ENCODE data around the gene FAM241B. TPM values are rescaled to one million over a fixed set of nuclear protein-coding genes. Genes with fewer than 3 reads are reported as not detected.

The FAM241B gene
- total RNA-seq, 1 donor, result not detected

GRCh38 chr10:69636626-69637605 lies 6.9 kb downstream of the FAM241B start:
- no peak overlapping the region for H3K4me3 ChIP-seq (ENCODE audit: low read depth, low read length)
- TF ChIP-seq, protein P1, sequence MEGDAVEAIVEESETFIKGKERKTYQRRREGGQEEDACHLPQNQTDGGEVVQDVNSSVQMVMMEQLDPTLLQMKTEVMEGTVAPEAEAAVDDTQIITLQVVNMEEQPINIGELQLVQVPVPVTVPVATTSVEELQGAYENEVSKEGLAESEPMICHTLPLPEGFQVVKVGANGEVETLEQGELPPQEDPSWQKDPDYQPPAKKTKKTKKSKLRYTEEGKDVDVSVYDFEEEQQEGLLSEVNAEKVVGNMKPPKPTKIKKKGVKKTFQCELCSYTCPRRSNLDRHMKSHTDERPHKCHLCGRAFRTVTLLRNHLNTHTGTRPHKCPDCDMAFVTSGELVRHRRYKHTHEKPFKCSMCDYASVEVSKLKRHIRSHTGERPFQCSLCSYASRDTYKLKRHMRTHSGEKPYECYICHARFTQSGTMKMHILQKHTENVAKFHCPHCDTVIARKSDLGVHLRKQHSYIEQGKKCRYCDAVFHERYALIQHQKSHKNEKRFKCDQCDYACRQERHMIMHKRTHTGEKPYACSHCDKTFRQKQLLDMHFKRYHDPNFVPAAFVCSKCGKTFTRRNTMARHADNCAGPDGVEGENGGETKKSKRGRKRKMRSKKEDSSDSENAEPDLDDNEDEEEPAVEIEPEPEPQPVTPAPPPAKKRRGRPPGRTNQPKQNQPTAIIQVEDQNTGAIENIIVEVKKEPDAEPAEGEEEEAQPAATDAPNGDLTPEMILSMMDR (IDR thresholded peaks at IDR 0.05; ENCODE audit: insufficient read depth, low read depth, low read length), result peak; percentile 28
- DNase-seq (ENCODE audit: low read depth), result no peak

GRCh38 chr10:69638642-69639041 lies 8.6 kb downstream of the FAM241B start:
- no peak overlapping the region for H3K4me3 ChIP-seq (ENCODE audit: low read depth, low read length)
- TF ChIP-seq, protein P1 (IDR thresholded peaks at IDR 0.05; ENCODE audit: insufficient read depth, low read depth, low read length), result no peak
- DNase-seq (ENCODE audit: low read depth), result no peak

DNA sequence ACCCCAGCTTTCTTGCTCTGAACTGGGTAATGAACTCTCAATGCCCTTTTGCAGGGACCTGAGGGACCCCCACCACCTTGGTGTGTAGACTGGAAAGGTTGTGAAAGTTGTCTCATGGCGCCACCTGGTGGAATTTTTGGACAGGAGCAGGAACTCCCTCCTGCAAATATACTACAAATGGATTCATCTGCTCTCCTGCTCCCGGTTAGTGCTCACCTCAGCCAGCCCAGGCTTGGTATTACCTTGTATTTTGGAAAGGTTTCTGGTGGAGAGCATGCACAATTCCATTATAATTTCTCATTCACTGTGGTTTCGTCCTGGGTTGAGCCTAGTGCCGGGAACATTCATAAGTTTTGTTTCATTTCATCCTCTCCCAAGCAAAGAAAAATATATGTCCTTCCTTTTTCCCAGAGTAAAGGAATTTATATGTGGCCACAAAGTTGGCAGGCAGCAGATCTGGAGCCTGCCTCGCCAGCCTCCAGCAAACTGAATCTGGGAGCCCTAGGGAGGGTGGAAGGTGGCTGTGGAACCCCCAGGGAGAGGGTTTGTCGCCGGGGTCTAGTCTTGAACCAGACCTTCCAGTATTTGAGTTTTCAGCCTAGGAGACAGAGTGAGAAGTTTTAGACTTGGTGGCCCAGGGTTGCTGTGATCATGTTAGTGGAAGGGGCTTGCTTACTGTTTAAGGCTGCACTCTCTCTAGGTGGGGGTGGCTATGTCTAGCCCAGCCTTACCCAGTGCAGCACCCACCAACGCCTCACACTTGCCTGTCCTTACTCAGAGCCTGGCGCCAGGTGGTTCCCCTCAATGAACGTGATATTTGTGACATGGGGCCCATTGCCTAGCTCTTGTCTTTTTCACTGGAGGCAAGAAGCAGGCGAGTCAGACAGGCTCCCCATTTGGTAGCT lies 9.5 kb downstream of the FAM241B start:
- TF ChIP-seq, protein P1 (IDR thresholded peaks at IDR 0.05; ENCODE audit: insufficient read depth, low read depth, low read length), result peak; percentile 88
- DNase-seq (ENCODE audit: low read depth), result peak; percentile 74
- no peak overlapping the region for H3K4me3 ChIP-seq (ENCODE audit: low read depth, low read length)

- TF ChIP-seq, protein P1 (IDR thresholded peaks at IDR 0.05; ENCODE audit: insufficient read depth, low read depth, low read length), result no peak
- DNase-seq (ENCODE audit: low read depth), result no peak
- H3K4me3 ChIP-seq (ENCODE audit: low read depth, low read length), result no peak overlapping the region
These were observed 10.3 kb downstream of the FAM241B start for GRCh38 chr10:69640196-69640980.

DNA sequence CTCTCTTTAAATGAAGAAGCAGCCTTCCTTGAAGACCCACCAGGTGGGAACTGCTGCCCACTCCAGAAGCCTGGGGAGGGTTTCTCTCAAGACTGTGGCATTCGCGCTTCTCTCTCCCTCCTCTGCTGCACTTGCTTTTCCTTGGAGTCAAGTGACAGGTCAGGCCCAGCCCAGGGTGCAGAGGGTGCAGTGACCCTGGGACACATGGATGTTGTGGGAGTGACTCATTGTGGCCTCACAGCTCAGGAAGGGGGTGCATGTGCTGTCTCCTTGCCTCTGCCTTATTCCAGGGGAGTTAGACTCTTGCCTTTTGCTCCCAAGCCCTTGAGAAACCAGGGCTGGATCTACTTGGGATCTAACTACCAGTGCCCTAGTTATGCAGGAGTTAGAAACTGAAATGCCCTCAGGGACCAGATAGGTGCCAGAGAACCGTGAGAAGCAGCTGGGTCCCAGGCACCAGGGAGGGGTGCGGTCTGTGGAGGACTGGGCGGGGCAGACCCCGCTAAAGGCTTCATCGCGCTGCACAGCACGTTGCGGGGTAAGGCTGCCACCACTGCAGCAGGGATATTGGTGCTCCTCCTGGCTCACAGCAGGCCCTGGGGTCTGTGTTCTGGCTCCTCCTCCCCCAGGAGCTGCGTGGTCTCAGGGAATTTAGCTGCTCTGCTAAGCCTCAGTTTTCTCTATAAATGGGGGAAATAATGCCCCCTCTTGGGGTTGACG lies 11.4 kb downstream of the FAM241B start:
- TF ChIP-seq, protein P1 (IDR thresholded peaks at IDR 0.05; ENCODE audit: insufficient read depth, low read depth, low read length), result no peak
- no peak overlapping the region for H3K4me3 ChIP-seq (ENCODE audit: low read depth, low read length)
- DNase-seq (ENCODE audit: low read depth), result no peak
